ENCODE results near the gene PPIG. TPM values are rescaled to one million over a fixed set of nuclear protein-coding genes. Genes with fewer than 3 reads are reported as not detected.
"Not testable (repeated sequence)": the region's sequence is repeated elsewhere in the genome, so short reads cannot be mapped to it uniquely, and the experiment has no call there.

PPIG gene
- total RNA-seq, 1 experiment from 2014 or later, result 66.2 TPM

GRCh38 chr2:169561364-169561763, 22.8 kb upstream of the PPIG start:
- H2BK15ac ChIP-seq (ENCODE audit: low read depth, low read length), result no peak overlapping the region
- H3K27ac ChIP-seq (ENCODE audit: insufficient read length, low read depth, low read length), result no peak overlapping the region
- H3K9me3 ChIP-seq (ENCODE audit: control insufficient read depth, low read depth, low read length), result no peaks in the 10 kb centered on the region
- H3K4me1 Mint-ChIP-seq, result no peaks in the 10 kb centered on the region
- H4K5ac ChIP-seq (ENCODE audit: insufficient read length, low read depth, low read length), result no peak overlapping the region
- no peak overlapping the region for H3K4ac ChIP-seq (ENCODE audit: low read depth, low read length)
- no peak overlapping the region for H2BK120ac ChIP-seq (ENCODE audit: low read depth, low read length, poor library complexity, severe bottlenecking)
- no peak overlapping the region for H3K14ac ChIP-seq (ENCODE audit: insufficient read depth, low read length)
- no peak overlapping the region for H3K4me3 Mint-ChIP-seq
- no peak overlapping the region for H2AK5ac ChIP-seq (ENCODE audit: insufficient read length, low read length)
- no CpG with 5 or more reads among the region's 1 CpG for WGBS (ENCODE audit: extremely low coverage, insufficient read length, low lambda C conversion rate)
- H3T11ph ChIP-seq (ENCODE audit: low read length), result no peak overlapping the region
- H2BK20ac ChIP-seq (ENCODE audit: low read depth, low read length, poor library complexity, severe bottlenecking), result no peak overlapping the region
- no peak overlapping the region for H3K4me2 ChIP-seq (ENCODE audit: insufficient read depth, insufficient read length, low read length)
- no peak overlapping the region for H2AFZ ChIP-seq (ENCODE audit: low read length)
- H3K4me1 ChIP-seq (ENCODE audit: insufficient read depth, low read length), result no peaks in the 10 kb centered on the region
- H4K8ac ChIP-seq (replicated peaks; ENCODE audit: insufficient read length, low read depth, low read length), result no peak overlapping the region
- H3K27me3 Mint-ChIP-seq (ENCODE audit: low read depth), result no peaks in the 10 kb centered on the region
- no peaks in the 10 kb centered on the region for H3K23me2 ChIP-seq (ENCODE audit: insufficient read length, low read depth, low read length, poor library complexity, severe bottlenecking)
- no peak overlapping the region for H3K9ac ChIP-seq (ENCODE audit: extremely low read depth, insufficient read length, low read length)
- no peaks in the 10 kb centered on the region for H3K27me3 ChIP-seq (ENCODE audit: insufficient read depth, low read length)
- no peak overlapping the region for H3K56ac ChIP-seq (ENCODE audit: insufficient read length, low read depth, low read length)
- H3K79me2 ChIP-seq (ENCODE audit: insufficient read depth, low read length), result no peaks in the 10 kb centered on the region
- peaks cover 28 to 44% (median 33%) of the 10 kb centered on the region in 3 experiments; a peak in 6 of 7 replicates for H3K36me3 Mint-ChIP-seq (ENCODE audit: insufficient read depth in 1 of 3, low read depth in 3 of 3)
- no peak overlapping the region for H3K23ac ChIP-seq (ENCODE audit: insufficient read length, low read depth, low read length)
- H3K18ac ChIP-seq (ENCODE audit: insufficient read length, low read depth, low read length), result no peak overlapping the region
- no peaks in the 10 kb centered on the region for H4K20me1 ChIP-seq (ENCODE audit: control insufficient read depth, insufficient read depth, insufficient read length)
- H2BK12ac ChIP-seq (ENCODE audit: insufficient read length, low read depth, low read length), result no peak overlapping the region
- no peak for DNase-seq
- H3K9me3 Mint-ChIP-seq, result no peaks in the 10 kb centered on the region; a peak in 2 of 5 replicates
- no peak overlapping the region for H4K91ac ChIP-seq (ENCODE audit: insufficient read length, low read depth, low read length)
- no peak for TF ChIP-seq CTCF (conservative IDR thresholded peaks at IDR 0.05)
- H3K27ac Mint-ChIP-seq, result peak overlapping the region in 1 of 3 experiments; percentile 79; a peak in 1 of 7 replicates
- H3K79me1 ChIP-seq (ENCODE audit: insufficient read depth, low read depth, low read length, poor library complexity, severe bottlenecking), result no peaks in the 10 kb centered on the region
- H2BK5ac ChIP-seq (ENCODE audit: insufficient read length, low read length), result no peak overlapping the region

- not testable (repeated sequence) for H3T11ph ChIP-seq (ENCODE audit: low read length); H3K18ac ChIP-seq (ENCODE audit: insufficient read length, low read depth, low read length); H4K5ac ChIP-seq (ENCODE audit: insufficient read length, low read depth, low read length); H2BK12ac ChIP-seq (ENCODE audit: insufficient read length, low read depth, low read length); H3K27me3 ChIP-seq (ENCODE audit: insufficient read depth, low read length); H3K4me2 ChIP-seq (ENCODE audit: insufficient read depth, insufficient read length, low read length); H3K4me1 ChIP-seq (ENCODE audit: insufficient read depth, low read length); H4K20me1 ChIP-seq (ENCODE audit: control insufficient read depth, insufficient read depth, insufficient read length); H3K14ac ChIP-seq (ENCODE audit: insufficient read depth, low read length); H2BK120ac ChIP-seq (ENCODE audit: low read depth, low read length, poor library complexity, severe bottlenecking); H3K27ac ChIP-seq (ENCODE audit: insufficient read length, low read depth, low read length); H3K4me3 Mint-ChIP-seq; H2BK15ac ChIP-seq (ENCODE audit: low read depth, low read length); H3K23me2 ChIP-seq (ENCODE audit: insufficient read length, low read depth, low read length, poor library complexity, severe bottlenecking); H3K4ac ChIP-seq (ENCODE audit: low read depth, low read length); H4K8ac ChIP-seq (replicated peaks; ENCODE audit: insufficient read length, low read depth, low read length); H3K79me2 ChIP-seq (ENCODE audit: insufficient read depth, low read length); H3K79me1 ChIP-seq (ENCODE audit: insufficient read depth, low read depth, low read length, poor library complexity, severe bottlenecking); H2AK5ac ChIP-seq (ENCODE audit: insufficient read length, low read length); H4K91ac ChIP-seq (ENCODE audit: insufficient read length, low read depth, low read length); H2BK5ac ChIP-seq (ENCODE audit: insufficient read length, low read length); H2BK20ac ChIP-seq (ENCODE audit: low read depth, low read length, poor library complexity, severe bottlenecking); H3K27ac Mint-ChIP-seq; DNase-seq; H2AFZ ChIP-seq (ENCODE audit: low read length); H3K9ac ChIP-seq (ENCODE audit: extremely low read depth, insufficient read length, low read length); H3K9me3 ChIP-seq (ENCODE audit: control insufficient read depth, low read depth, low read length); H3K4me1 Mint-ChIP-seq; H3K27me3 Mint-ChIP-seq (ENCODE audit: low read depth); H3K9me3 Mint-ChIP-seq; H3K56ac ChIP-seq (ENCODE audit: insufficient read length, low read depth, low read length); H3K23ac ChIP-seq (ENCODE audit: insufficient read length, low read depth, low read length)
- 100% methylated on average over 1 of the region's 5 CpGs for WGBS (ENCODE audit: extremely low coverage, insufficient read length, low lambda C conversion rate)
- peaks cover 25 to 39% (median 28%) of the 10 kb centered on the region in 3 experiments; a peak in 6 of 7 replicates for H3K36me3 Mint-ChIP-seq (ENCODE audit: insufficient read depth in 1 of 3, low read depth in 3 of 3)
These were observed 22.1 kb upstream of the PPIG start for GRCh38 chr2:169562084-169562483.
